ENCODE data around the gene USP3. TPM values are rescaled to one million over a fixed set of nuclear protein-coding genes. Genes with fewer than 3 reads are reported as not detected.

USP3 gene
- total and polyA plus RNA-seq, 10 of the 15 experiments (the other 5 are each of a cell fraction or from before 2014, with no cell fraction given): 23.8 to 64.5 (median 50.3) TPM

GRCh38 chr15:63539998-63540397 is 35.6 kb downstream of the USP3 start:
- in situ Hi-C loops (cut with MboI) (no loop called here), intact Hi-C loops (cut with micrococcal nuclease; ENCODE audit: unreplicated experiment) (loop anchor here (5.0 kb wide), 1 partner anchor 33 kb away; no protein-coding TSS in a partner anchor)
- POLR2A ChIA-PET: interaction anchor here (1.1 to 2.2 kb wide), 3 partner anchors 13 to 34 kb away, joined by 4 to 7 read pairs (median 6); no protein-coding TSS in a partner anchor
- CTCF ChIA-PET: interaction anchor here (1.2 to 3.1 kb wide), 3 partner anchors 8 to 60 kb away, joined by 3 to 16 read pairs (median 7); no protein-coding TSS in a partner anchor
- no peak overlapping the region for H3K4me2 ChIP-seq (ENCODE audit: control insufficient read depth, insufficient read depth)
- no peaks in the 10 kb centered on the region for H3K27me3 ChIP-seq (replicated peaks in 1 of 2; ENCODE audit: control insufficient read depth in 2 of 2, insufficient read depth in 2 of 2, low read length in 1 of 2)
- no peaks in the 10 kb centered on the region for H3K9me3 ChIP-seq (replicated peaks; ENCODE audit: control insufficient read depth, insufficient read depth, low read length)
- H3K4me3 ChIP-seq: no peak overlapping the region
- SMC1A ChIA-PET (ENCODE audit: uncharacterized antibody, unreplicated experiment): interaction anchor here (1.1 to 4.7 kb wide), 5 partner anchors 17 to 38 kb away, joined by 3 to 30 read pairs (median 7); no protein-coding TSS in a partner anchor
- RAD21 ChIA-PET (ENCODE audit: unreplicated experiment): interaction anchor here (1.6 to 7.2 kb wide), 2 partner anchors 9 to 34 kb away, joined by 4 to 63 read pairs; partner anchors contain the start of gene USP3
- H2AFZ ChIP-seq (ENCODE audit: control insufficient read depth, low read depth, low read length): no peak overlapping the region
- peaks cover 47% of the 10 kb centered on the region for H3K79me2 ChIP-seq (ENCODE audit: control insufficient read depth, insufficient read depth, low read length)
- BruUV-seq (replicated peaks): no TSS peak
- DNase-seq (ENCODE audit: low read depth, low spot score) (no peak), FAIRE-seq (no peak), ATAC-seq (no peak)
- no peaks in the 10 kb centered on the region for H4K20me1 ChIP-seq (ENCODE audit: control insufficient read depth, insufficient read depth)
- H3K27ac ChIP-seq (ENCODE audit: control insufficient read depth, insufficient read depth): no peak overlapping the region
- no peak overlapping the region for H3K9ac ChIP-seq (ENCODE audit: control insufficient read depth, insufficient read depth, low read length)
- TF ChIP-seq SIN3A (IDR thresholded peaks at IDR 0.05; ENCODE audit: low read depth, low read length) (no peak), MEF2A (IDR thresholded peaks at IDR 0.05; ENCODE audit: insufficient read depth, low read depth, low read length) (no peak), ETV6 (conservative IDR thresholded peaks at IDR 0.05 in 1 of 2, IDR thresholded peaks at IDR 0.05 in 1 of 2; ENCODE audit: borderline replicate concordance in 1 of 2, low read depth in 1 of 2) (no peak), TCF7 (IDR thresholded peaks at IDR 0.05; ENCODE audit: borderline replicate concordance) (no peak), JUND (IDR thresholded peaks at IDR 0.05; ENCODE audit: low read depth, low read length) (no peak), TCF3 (IDR thresholded peaks at IDR 0.05; ENCODE audit: borderline replicate concordance, insufficient read depth, low read depth, low read length) (no peak), YBX1 (IDR thresholded peaks at IDR 0.05) (no peak), HDGF (IDR thresholded peaks at IDR 0.05) (no peak), MYC (IDR thresholded peaks at IDR 0.05; ENCODE audit: insufficient read depth, insufficient read length, insufficient replicate concordance, low read length, severe bottlenecking) (no peak), SREBF1 (IDR thresholded peaks at IDR 0.05; ENCODE audit: low read length) (no peak), EGR1 (IDR thresholded peaks at IDR 0.05; ENCODE audit: borderline replicate concordance in 1 of 2, low read depth in 2 of 2, low read length in 2 of 2) (no peak), ATF3 (IDR thresholded peaks at IDR 0.05; ENCODE audit: borderline replicate concordance, extremely low read depth, low read depth, low read length) (no peak), NRF1 (conservative IDR thresholded peaks at IDR 0.05; ENCODE audit: low read depth, low read length) (no peak), GABPA (IDR thresholded peaks at IDR 0.05; ENCODE audit: low read depth) (no peak), CHD4 (IDR thresholded peaks at IDR 0.05) (no peak), SP1 (IDR thresholded peaks at IDR 0.05; ENCODE audit: low read depth, low read length) (no peak), NR2C2 (IDR thresholded peaks at IDR 0.05; ENCODE audit: borderline replicate concordance, control insufficient read depth, insufficient read length, low read depth) (no peak), ESRRA (IDR thresholded peaks at IDR 0.05; ENCODE audit: low read length) (no peak), FOXM1 (IDR thresholded peaks at IDR 0.05; ENCODE audit: low read depth, low read length) (no peak)
- TF ChIP-seq, protein P1, sequence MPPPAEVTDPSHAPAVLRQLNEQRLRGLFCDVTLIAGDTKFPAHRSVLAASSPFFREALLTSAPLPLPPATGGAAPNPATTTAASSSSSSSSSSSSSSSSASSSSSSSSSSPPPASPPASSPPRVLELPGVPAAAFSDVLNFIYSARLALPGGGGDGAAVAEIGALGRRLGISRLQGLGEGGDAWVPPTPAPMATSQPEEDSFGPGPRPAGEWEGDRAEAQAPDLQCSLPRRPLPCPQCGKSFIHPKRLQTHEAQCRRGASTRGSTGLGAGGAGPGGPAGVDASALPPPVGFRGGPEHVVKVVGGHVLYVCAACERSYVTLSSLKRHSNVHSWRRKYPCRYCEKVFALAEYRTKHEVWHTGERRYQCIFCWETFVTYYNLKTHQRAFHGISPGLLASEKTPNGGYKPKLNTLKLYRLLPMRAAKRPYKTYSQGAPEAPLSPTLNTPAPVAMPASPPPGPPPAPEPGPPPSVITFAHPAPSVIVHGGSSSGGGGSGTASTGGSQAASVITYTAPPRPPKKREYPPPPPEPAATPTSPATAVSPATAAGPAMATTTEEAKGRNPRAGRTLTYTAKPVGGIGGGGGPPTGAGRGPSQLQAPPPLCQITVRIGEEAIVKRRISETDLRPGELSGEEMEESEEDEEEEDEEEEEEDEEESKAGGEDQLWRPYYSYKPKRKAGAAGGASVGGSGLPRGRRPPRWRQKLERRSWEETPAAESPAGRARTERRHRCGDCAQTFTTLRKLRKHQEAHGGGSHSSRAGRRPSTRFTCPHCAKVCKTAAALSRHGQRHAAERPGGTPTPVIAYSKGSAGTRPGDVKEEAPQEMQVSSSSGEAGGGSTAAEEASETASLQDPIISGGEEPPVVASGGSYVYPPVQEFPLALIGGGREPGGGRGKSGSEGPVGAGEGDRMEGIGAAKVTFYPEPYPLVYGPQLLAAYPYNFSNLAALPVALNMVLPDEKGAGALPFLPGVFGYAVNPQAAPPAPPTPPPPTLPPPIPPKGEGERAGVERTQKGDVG (CRISPR knock-in tag; IDR thresholded peaks at IDR 0.05): no peak
- H3K36me3 ChIP-seq (ENCODE audit: control insufficient read depth in 2 of 2, insufficient read depth in 2 of 2, low read length in 1 of 2): peaks cover 2 to 20% of the 10 kb centered on the region in 2 experiments; a peak in 3 of 4 replicates
- H3K4me1 ChIP-seq (ENCODE audit: control insufficient read depth, insufficient read depth, low read length): peaks cover 34% of the 10 kb centered on the region
